HEK293 (cell line): ENCODE data around the gene METTL16.

Source experiments
- GFI1B ChIP-seq: fragments of 450-650 bp; formaldehyde crosslinking; IDR thresholded peaks from 2 replicates; pipeline ENCODE4 v1.5.1; 2016; ENCODE audit warnings: missing biosample characterization, missing genetic modification characterization
- PBX3 ChIP-seq: sonication (generic); formaldehyde crosslinking; IDR thresholded peaks from 2 replicates; pipeline ENCODE4 v1.8.1; 2022; ENCODE audit warnings: mild to moderate bottlenecking, moderate library complexity, missing genetic modification reagents
- SP3 ChIP-seq: fragments of 450-650 bp; formaldehyde crosslinking; IDR thresholded peaks from 2 replicates; pipeline ENCODE4 v1.5.1; 2016; ENCODE audit warnings: missing biosample characterization, missing genetic modification characterization
- SP7 ChIP-seq: fragments of 450-650 bp; formaldehyde crosslinking; IDR thresholded peaks from 2 replicates; pipeline ENCODE4 v1.5.1; 2016; ENCODE audit warnings: missing biosample characterization, missing genetic modification characterization
- ZBTB49 ChIP-seq: fragments of 450-650 bp; formaldehyde crosslinking; IDR thresholded peaks from 2 replicates; pipeline ENCODE4 v1.5.1; 2016; ENCODE audit warnings: missing biosample characterization, missing genetic modification characterization, low read depth
- ZBTB6 ChIP-seq: fragments of 450-650 bp; formaldehyde crosslinking; IDR thresholded peaks from 2 replicates; pipeline ENCODE4 v1.5.1; 2017; ENCODE audit warnings: missing biosample characterization, missing genetic modification characterization
- ZNF146 ChIP-seq: fragments of 450-650 bp; formaldehyde crosslinking; IDR thresholded peaks from 2 replicates; pipeline ENCODE4 v1.5.1; 2016; ENCODE audit warnings: missing biosample characterization, missing genetic modification characterization
- ZNF157 ChIP-seq: fragments of 450-650 bp; formaldehyde crosslinking; IDR thresholded peaks from 2 replicates; pipeline ENCODE4 v1.5.1; 2016; ENCODE audit warnings: missing biosample characterization, missing genetic modification characterization
- ZNF175 ChIP-seq: fragments of 450-650 bp; formaldehyde crosslinking; IDR thresholded peaks from 2 replicates; pipeline ENCODE4 v1.5.1; 2016; ENCODE audit warnings: missing biosample characterization, missing genetic modification characterization
- ZNF19 ChIP-seq: fragments of 450-650 bp; formaldehyde crosslinking; IDR thresholded peaks from 2 replicates; pipeline ENCODE4; 2016; ENCODE audit warnings: missing biosample characterization, missing genetic modification characterization, low read depth
- ZNF202 ChIP-seq: fragments of 450-650 bp; formaldehyde crosslinking; IDR thresholded peaks from 2 replicates; pipeline ENCODE4 v1.5.1; 2016; ENCODE audit warnings: missing biosample characterization, missing genetic modification characterization, borderline replicate concordance
- ZNF221 ChIP-seq: fragments of 450-650 bp; formaldehyde crosslinking; IDR thresholded peaks from 2 replicates; pipeline ENCODE4 v1.5.1; 2017; ENCODE audit warnings: missing biosample characterization, missing genetic modification characterization, borderline replicate concordance
- ZNF239 ChIP-seq: fragments of 450-650 bp; formaldehyde crosslinking; IDR thresholded peaks from 2 replicates; pipeline ENCODE4 v1.5.1; 2016; ENCODE audit warnings: missing biosample characterization, missing genetic modification characterization
- ZNF311 ChIP-seq: fragments of 450-650 bp; formaldehyde crosslinking; IDR thresholded peaks from 2 replicates; pipeline ENCODE4 v1.5.1; 2017; ENCODE audit warnings: missing biosample characterization, missing genetic modification characterization, borderline replicate concordance
- ZNF341 ChIP-seq: fragments of 450-650 bp; formaldehyde crosslinking; IDR thresholded peaks from 2 replicates; pipeline ENCODE4; 2016; ENCODE audit warnings: low read depth, missing biosample characterization, missing genetic modification characterization
- ZNF391 ChIP-seq: fragments of 450-650 bp; formaldehyde crosslinking; IDR thresholded peaks from 2 replicates; pipeline ENCODE4 v1.5.1; 2016; ENCODE audit warnings: low read depth, missing biosample characterization, missing genetic modification characterization, borderline replicate concordance
- ZNF426 ChIP-seq: fragments of 450-650 bp; formaldehyde crosslinking; IDR thresholded peaks from 2 replicates; pipeline ENCODE4 v1.5.1; 2017; ENCODE audit warnings: missing biosample characterization, missing genetic modification characterization, mild to moderate bottlenecking, inconsistent platforms, moderate library complexity
- ZNF530 ChIP-seq: fragments of 450-650 bp; formaldehyde crosslinking; IDR thresholded peaks from 2 replicates; pipeline ENCODE4 v1.5.1; 2016; ENCODE audit warnings: low read depth, missing biosample characterization, missing genetic modification characterization
- ZNF571 ChIP-seq: fragments of 450-650 bp; formaldehyde crosslinking; IDR thresholded peaks from 2 replicates; pipeline ENCODE4 v1.5.0; 2017; ENCODE audit warnings: missing biosample characterization, missing genetic modification characterization
- ZNF843 ChIP-seq: fragments of 450-650 bp; formaldehyde crosslinking; IDR thresholded peaks from 2 replicates; pipeline ENCODE4 v1.5.1; 2016; ENCODE audit warnings: missing biosample characterization, missing genetic modification characterization
- TF ChIP-seq, protein P1 (sequence below): fragments of 450-650 bp; formaldehyde crosslinking; IDR thresholded peaks from 2 replicates; pipeline ENCODE4 v1.5.1; 2017; ENCODE audit warnings: missing biosample characterization, missing genetic modification characterization
- TF ChIP-seq, protein P2 (sequence below): fragments of 450-650 bp; formaldehyde crosslinking; IDR thresholded peaks from 2 replicates; pipeline ENCODE4 v1.5.1; 2016; ENCODE audit warnings: missing biosample characterization, missing genetic modification characterization
- TF ChIP-seq, protein P3 (sequence below): IDR thresholded peaks from 2 replicates; pipeline ENCODE4 v1.6.1; 2011; ENCODE audit warnings: mild to moderate bottlenecking, low read depth, low read length, borderline replicate concordance
- TF ChIP-seq, protein P4 (sequence below): fragments of 450-650 bp; formaldehyde crosslinking; IDR thresholded peaks from 2 replicates; pipeline ENCODE4 v1.5.1; 2016; ENCODE audit warnings: missing biosample characterization, missing genetic modification characterization
- TF ChIP-seq, protein P5 (sequence below): fragments of 450-650 bp; formaldehyde crosslinking; IDR thresholded peaks from 2 replicates; pipeline ENCODE4 v1.5.1; 2017; ENCODE audit warnings: missing biosample characterization, missing genetic modification characterization

METTL16 gene

GRCh38 chr17:2392252-2393173, 119.2 kb downstream of the METTL16 start (continued):
- TF ChIP-seq PBX3 (CRISPR knock-in tag), result peak; percentile 90; the same call in 1 of the 2 replicates
- TF ChIP-seq, protein P1, sequence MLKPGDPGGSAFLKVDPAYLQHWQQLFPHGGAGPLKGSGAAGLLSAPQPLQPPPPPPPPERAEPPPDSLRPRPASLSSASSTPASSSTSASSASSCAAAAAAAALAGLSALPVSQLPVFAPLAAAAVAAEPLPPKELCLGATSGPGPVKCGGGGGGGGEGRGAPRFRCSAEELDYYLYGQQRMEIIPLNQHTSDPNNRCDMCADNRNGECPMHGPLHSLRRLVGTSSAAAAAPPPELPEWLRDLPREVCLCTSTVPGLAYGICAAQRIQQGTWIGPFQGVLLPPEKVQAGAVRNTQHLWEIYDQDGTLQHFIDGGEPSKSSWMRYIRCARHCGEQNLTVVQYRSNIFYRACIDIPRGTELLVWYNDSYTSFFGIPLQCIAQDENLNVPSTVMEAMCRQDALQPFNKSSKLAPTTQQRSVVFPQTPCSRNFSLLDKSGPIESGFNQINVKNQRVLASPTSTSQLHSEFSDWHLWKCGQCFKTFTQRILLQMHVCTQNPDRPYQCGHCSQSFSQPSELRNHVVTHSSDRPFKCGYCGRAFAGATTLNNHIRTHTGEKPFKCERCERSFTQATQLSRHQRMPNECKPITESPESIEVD, result no peak
- no peak for TF ChIP-seq ZNF530 (tag by site-specific recombination)
- TF ChIP-seq ZNF571 (tag by site-specific recombination), result no peak
- TF ChIP-seq, protein P2, sequence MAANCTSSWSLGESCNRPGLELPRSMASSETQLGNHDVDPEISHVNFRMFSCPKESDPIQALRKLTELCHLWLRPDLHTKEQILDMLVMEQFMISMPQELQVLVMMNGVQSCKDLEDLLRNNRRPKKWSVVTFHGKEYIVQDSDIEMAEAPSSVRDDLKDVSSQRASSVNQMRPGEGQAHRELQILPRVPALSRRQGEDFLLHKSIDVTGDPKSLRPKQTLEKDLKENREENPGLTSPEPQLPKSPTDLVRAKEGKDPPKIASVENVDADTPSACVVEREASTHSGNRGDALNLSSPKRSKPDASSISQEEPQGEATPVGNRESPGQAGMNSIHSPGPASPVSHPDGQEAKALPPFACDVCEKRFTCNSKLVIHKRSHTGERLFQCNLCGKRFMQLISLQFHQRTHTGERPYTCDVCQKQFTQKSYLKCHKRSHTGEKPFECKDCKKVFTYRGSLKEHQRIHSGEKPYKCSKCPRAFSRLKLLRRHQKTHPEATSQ (tag by site-specific recombination), result peak; percentile 21; the same call in 1 of the 2 replicates
- peak; percentile 17; the same call in 1 of the 2 replicates for TF ChIP-seq SP7 (tag by site-specific recombination)
- no peak for TF ChIP-seq ZNF426 (tag by site-specific recombination)
- TF ChIP-seq ZBTB49 (tag by site-specific recombination), result no peak
- no peak for TF ChIP-seq ZNF19
- TF ChIP-seq ZNF341 (tag by site-specific recombination), result peak; percentile 89
- TF ChIP-seq ZNF157 (tag by site-specific recombination), result no peak
- TF ChIP-seq, protein P3, sequence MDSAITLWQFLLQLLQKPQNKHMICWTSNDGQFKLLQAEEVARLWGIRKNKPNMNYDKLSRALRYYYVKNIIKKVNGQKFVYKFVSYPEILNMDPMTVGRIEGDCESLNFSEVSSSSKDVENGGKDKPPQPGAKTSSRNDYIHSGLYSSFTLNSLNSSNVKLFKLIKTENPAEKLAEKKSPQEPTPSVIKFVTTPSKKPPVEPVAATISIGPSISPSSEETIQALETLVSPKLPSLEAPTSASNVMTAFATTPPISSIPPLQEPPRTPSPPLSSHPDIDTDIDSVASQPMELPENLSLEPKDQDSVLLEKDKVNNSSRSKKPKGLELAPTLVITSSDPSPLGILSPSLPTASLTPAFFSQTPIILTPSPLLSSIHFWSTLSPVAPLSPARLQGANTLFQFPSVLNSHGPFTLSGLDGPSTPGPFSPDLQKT, result peak; percentile 66; the same call in 1 of the 2 replicates
- TF ChIP-seq, protein P4, sequence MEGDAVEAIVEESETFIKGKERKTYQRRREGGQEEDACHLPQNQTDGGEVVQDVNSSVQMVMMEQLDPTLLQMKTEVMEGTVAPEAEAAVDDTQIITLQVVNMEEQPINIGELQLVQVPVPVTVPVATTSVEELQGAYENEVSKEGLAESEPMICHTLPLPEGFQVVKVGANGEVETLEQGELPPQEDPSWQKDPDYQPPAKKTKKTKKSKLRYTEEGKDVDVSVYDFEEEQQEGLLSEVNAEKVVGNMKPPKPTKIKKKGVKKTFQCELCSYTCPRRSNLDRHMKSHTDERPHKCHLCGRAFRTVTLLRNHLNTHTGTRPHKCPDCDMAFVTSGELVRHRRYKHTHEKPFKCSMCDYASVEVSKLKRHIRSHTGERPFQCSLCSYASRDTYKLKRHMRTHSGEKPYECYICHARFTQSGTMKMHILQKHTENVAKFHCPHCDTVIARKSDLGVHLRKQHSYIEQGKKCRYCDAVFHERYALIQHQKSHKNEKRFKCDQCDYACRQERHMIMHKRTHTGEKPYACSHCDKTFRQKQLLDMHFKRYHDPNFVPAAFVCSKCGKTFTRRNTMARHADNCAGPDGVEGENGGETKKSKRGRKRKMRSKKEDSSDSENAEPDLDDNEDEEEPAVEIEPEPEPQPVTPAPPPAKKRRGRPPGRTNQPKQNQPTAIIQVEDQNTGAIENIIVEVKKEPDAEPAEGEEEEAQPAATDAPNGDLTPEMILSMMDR (tag by site-specific recombination), result 0 out of 2 replicates have a peak, but pooled peaks have one; percentile 7
- TF ChIP-seq ZNF202 (tag by site-specific recombination), result no peak
- peak; percentile 37; the same call in 1 of the 2 replicates for TF ChIP-seq ZNF391 (tag by site-specific recombination)
- no peak; the same call in 1 of the 2 replicates for TF ChIP-seq ZBTB6
- TF ChIP-seq ZNF311 (tag by site-specific recombination), result no peak
- no peak for TF ChIP-seq ZNF146 (tag by site-specific recombination)
- TF ChIP-seq ZNF221 (tag by site-specific recombination), result no peak
- no peak for TF ChIP-seq ZNF239 (tag by site-specific recombination)
- TF ChIP-seq, protein P5, sequence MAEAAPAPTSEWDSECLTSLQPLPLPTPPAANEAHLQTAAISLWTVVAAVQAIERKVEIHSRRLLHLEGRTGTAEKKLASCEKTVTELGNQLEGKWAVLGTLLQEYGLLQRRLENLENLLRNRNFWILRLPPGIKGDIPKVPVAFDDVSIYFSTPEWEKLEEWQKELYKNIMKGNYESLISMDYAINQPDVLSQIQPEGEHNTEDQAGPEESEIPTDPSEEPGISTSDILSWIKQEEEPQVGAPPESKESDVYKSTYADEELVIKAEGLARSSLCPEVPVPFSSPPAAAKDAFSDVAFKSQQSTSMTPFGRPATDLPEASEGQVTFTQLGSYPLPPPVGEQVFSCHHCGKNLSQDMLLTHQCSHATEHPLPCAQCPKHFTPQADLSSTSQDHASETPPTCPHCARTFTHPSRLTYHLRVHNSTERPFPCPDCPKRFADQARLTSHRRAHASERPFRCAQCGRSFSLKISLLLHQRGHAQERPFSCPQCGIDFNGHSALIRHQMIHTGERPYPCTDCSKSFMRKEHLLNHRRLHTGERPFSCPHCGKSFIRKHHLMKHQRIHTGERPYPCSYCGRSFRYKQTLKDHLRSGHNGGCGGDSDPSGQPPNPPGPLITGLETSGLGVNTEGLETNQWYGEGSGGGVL (tag by site-specific recombination), result peak; percentile 80
- TF ChIP-seq ZNF843 (tag by site-specific recombination), result no peak
- peak; percentile 21; the same call in 1 of the 2 replicates for TF ChIP-seq SP3 (tag by site-specific recombination)
- TF ChIP-seq GFI1B (tag by site-specific recombination), result no peak
- no peak for TF ChIP-seq ZNF175 (tag by site-specific recombination)
